Progenitor cell of endocrine pancreas (in vitro differentiated cells): ENCODE data around the gene CCDC149. TPM values are rescaled to one million over a fixed set of nuclear protein-coding genes. Genes with fewer than 3 reads are reported as not detected.

Experiments used
- DNase-seq: peaks from one replicate; pipeline ENCODE4 v3.0.0; 2021; ENCODE audit warnings: low spot score; ENCODE audit not compliant: unreplicated experiment
- H3K27ac Mint-ChIP-seq: 2 replicates; pipeline ENCODE4 v1.8.0; 2021; ENCODE audit warnings: mild to moderate bottlenecking, moderate library complexity, mixed read lengths
- H3K27me3 Mint-ChIP-seq: 2 replicates; pipeline ENCODE4 v1.8.0; 2021; ENCODE audit warnings: mixed read lengths
- H3K36me3 Mint-ChIP-seq: 2 replicates; pipeline ENCODE4 v1.8.0; 2022; ENCODE audit warnings: mixed read lengths; ENCODE audit not compliant: insufficient read depth
- H3K4me1 Mint-ChIP-seq: 2 replicates; pipeline ENCODE4 v1.8.0; 2021; ENCODE audit warnings: low read depth, mixed read lengths
- H3K4me3 Mint-ChIP-seq: 2 replicates; pipeline ENCODE4 v1.8.0; 2021; ENCODE audit warnings: low read depth, mild to moderate bottlenecking, moderate library complexity, mixed read lengths
- H3K9me3 Mint-ChIP-seq: 2 replicates; pipeline ENCODE4 v1.8.0; 2021; ENCODE audit warnings: low read depth, mixed read lengths
- CTCF ChIP-seq: fragments of 200-600 bp; sonication (generic); IDR thresholded peaks from one replicate; pipeline ENCODE4 v1.5.0; 2021; ENCODE audit warnings: antibody characterized with exemption, mild to moderate bottlenecking; ENCODE audit not compliant: unreplicated experiment
- total RNA-seq: library from RNA; stranded (reverse); gene quantifications from 2 replicates; pipeline ENCODE4 v1.2.1, GENCODE V29; 2021

The CCDC149 gene
- total RNA-seq, 1 donor from 2014 or later, result 13.2 TPM

GRCh38 chr4:24836661-24837242, 76.1 kb downstream of the CCDC149 start:
- Mint-ChIP-seq H3K4me1 (peaks cover 2% of the 10 kb centered on the region), H3K36me3 (peaks cover 9% of the 10 kb centered on the region), H3K9me3 (no peaks in the 10 kb centered on the region), H3K27me3 (no peaks in the 10 kb centered on the region), H3K4me3 (no peak overlapping the region), H3K27ac (no peak overlapping the region)
- DNase-seq, result no peak
- TF ChIP-seq CTCF, result no peak

- Mint-ChIP-seq H3K27ac (no peak overlapping the region), H3K36me3 (peaks cover 12% of the 10 kb centered on the region)
These were observed 77.1 kb downstream of the CCDC149 start for GRCh38 chr4:24835696-24836095.

GRCh38 chr4:24831637-24832036, 81.2 kb downstream of the CCDC149 start:
- Mint-ChIP-seq H3K36me3 (peaks cover 18% of the 10 kb centered on the region), H3K4me1 (no peaks in the 10 kb centered on the region), H3K9me3 (no peaks in the 10 kb centered on the region), H3K27ac (no peak overlapping the region), H3K27me3 (no peaks in the 10 kb centered on the region), H3K4me3 (no peak overlapping the region)
- no peak for TF ChIP-seq CTCF
- no peak for DNase-seq

More at GRCh38 chr4:24835696-24836095, 77.1 kb downstream of the CCDC149 start:
- H3K9me3 Mint-ChIP-seq, result no peaks in the 10 kb centered on the region
- H3K27me3 Mint-ChIP-seq, result no peaks in the 10 kb centered on the region
- no peak for DNase-seq
- no peak overlapping the region for H3K4me3 Mint-ChIP-seq
- H3K4me1 Mint-ChIP-seq, result no peaks in the 10 kb centered on the region
- TF ChIP-seq CTCF, result no peak

- Mint-ChIP-seq H3K4me3 (no peak overlapping the region), H3K27me3 (no peaks in the 10 kb centered on the region), H3K9me3 (no peaks in the 10 kb centered on the region), H3K36me3 (peaks cover 13% of the 10 kb centered on the region), H3K4me1 (no peaks in the 10 kb centered on the region), H3K27ac (no peak overlapping the region)
- DNase-seq, result no peak
- no peak for TF ChIP-seq CTCF
These were observed 88.1 kb downstream of the CCDC149 start for GRCh38 chr4:24824720-24825119.

GRCh38 chr4:24820541-24820940, 92.3 kb downstream of the CCDC149 start:
- Mint-ChIP-seq H3K27me3 (no peaks in the 10 kb centered on the region), H3K27ac (no peak overlapping the region), H3K36me3 (peaks cover 22% of the 10 kb centered on the region), H3K4me3 (no peak overlapping the region), H3K4me1 (peaks cover 2% of the 10 kb centered on the region), H3K9me3 (no peaks in the 10 kb centered on the region)
- no peak for TF ChIP-seq CTCF
- no peak for DNase-seq
